ENCODE data around the gene NAXD. TPM values are rescaled to one million over a fixed set of nuclear protein-coding genes. Genes with fewer than 3 reads are reported as not detected.

The NAXD gene
- total RNA-seq, 1 donor from 2014 or later: 27.4 TPM

- H3K9me3 ChIP-seq: no peaks in the 10 kb centered on the region
- no peak for TF ChIP-seq CTCF (IDR thresholded peaks at IDR 0.05)
- peaks cover 9% of the 10 kb centered on the region for H3K4me1 ChIP-seq
- ATAC-seq (no peak), DNase-seq (no peak)
- intact Hi-C loops (cut with DNase I): no loop called here
- no peak overlapping the region for H3K27ac ChIP-seq
- peaks cover 76% of the 10 kb centered on the region for H3K36me3 ChIP-seq
- H3K27me3 ChIP-seq (ENCODE audit: low read depth): no peaks in the 10 kb centered on the region
- H3K4me3 ChIP-seq: no peak overlapping the region
Measured at GRCh38 chr13:110643768-110644421, 28.6 kb downstream of the NAXD start.

- peak; percentile 37 for TF ChIP-seq CTCF (IDR thresholded peaks at IDR 0.05)
- ATAC-seq (peak; percentile 78 to 84), DNase-seq (peak; percentile 81)
- Histone ChIP-seq H3K27ac (no peak overlapping the region), H3K27me3 (ENCODE audit: low read depth) (no peaks in the 10 kb centered on the region), H3K4me3 (no peak overlapping the region), H3K9me3 (no peaks in the 10 kb centered on the region), H3K36me3 (peaks cover 76% of the 10 kb centered on the region), H3K4me1 (peaks cover 9% of the 10 kb centered on the region)
- intact Hi-C loops (cut with DNase I): no loop called here
Measured at GRCh38 chr13:110644892-110645521, 29.7 kb downstream of the NAXD start.

GRCh38 chr13:110645750-110646149 is 30.4 kb downstream of the NAXD start:
- TF ChIP-seq CTCF (IDR thresholded peaks at IDR 0.05): no peak
- DNase-seq: no peak
- intact Hi-C loops (cut with DNase I): no loop called here
- H3K27me3 ChIP-seq (ENCODE audit: low read depth): no peaks in the 10 kb centered on the region
- H3K9me3 ChIP-seq: no peaks in the 10 kb centered on the region
- no peak overlapping the region for H3K4me3 ChIP-seq
- H3K36me3 ChIP-seq: peaks cover 76% of the 10 kb centered on the region
- ATAC-seq: no peak
- peaks cover 9% of the 10 kb centered on the region for H3K4me1 ChIP-seq
- H3K27ac ChIP-seq: no peak overlapping the region

GRCh38 chr13:110646442-110647364 is 31.4 kb downstream of the NAXD start:
- no peaks in the 10 kb centered on the region for H3K9me3 ChIP-seq
- H3K36me3 ChIP-seq: peaks cover 76% of the 10 kb centered on the region
- H3K27ac ChIP-seq: no peak overlapping the region
- DNase-seq (no peak), ATAC-seq (no peak)
- peaks cover 9% of the 10 kb centered on the region for H3K4me1 ChIP-seq
- no peak overlapping the region for H3K4me3 ChIP-seq
- no peak for TF ChIP-seq CTCF (IDR thresholded peaks at IDR 0.05)
- no peaks in the 10 kb centered on the region for H3K27me3 ChIP-seq (ENCODE audit: low read depth)
- intact Hi-C loops (cut with DNase I): no loop called here

GRCh38 chr13:110647365-110647737 is 32.0 kb downstream of the NAXD start:
- DNase-seq: no peak
- peaks cover 74% of the 10 kb centered on the region for H3K36me3 ChIP-seq
- ATAC-seq: no peak

More at GRCh38 chr13:110647365-110647737, 32.0 kb downstream of the NAXD start:
- intact Hi-C loops (cut with DNase I): no loop called here
- peaks cover 9% of the 10 kb centered on the region for H3K4me1 ChIP-seq
- H3K27ac ChIP-seq: no peak overlapping the region
- no peaks in the 10 kb centered on the region for H3K9me3 ChIP-seq
- H3K4me3 ChIP-seq: no peak overlapping the region
- TF ChIP-seq CTCF (IDR thresholded peaks at IDR 0.05): no peak
- H3K27me3 ChIP-seq (ENCODE audit: low read depth): no peaks in the 10 kb centered on the region
